Ovary (tissue), 3 donors: Measurements from ENCODE around the gene INTS6.

Experiments used
- CTCF ChIP-seq, 3 donors: fragments of 450-650 bp in 2 of 3; fragments of 200-600 bp in 1 of 3; IDR thresholded peaks; one replicate each; pipeline versions ENCODE4 v1.5.1 to v1.8.0; 2016 to 2022; ENCODE audit warnings: antibody characterized with exemption in 3 of 3, mild to moderate bottlenecking in 1 of 3
- EP300 ChIP-seq: sonication (generic); formaldehyde crosslinking; IDR thresholded peaks from one replicate; pipeline ENCODE4 v1.6.1; 2017; ENCODE audit warnings: antibody characterized with exemption
- POLR2A ChIP-seq: fragments of 450-650 bp; IDR thresholded peaks from one replicate; pipeline ENCODE4 v1.6.1; 2017; ENCODE audit warnings: antibody characterized with exemption, mild to moderate bottlenecking, moderate library complexity
- donor health status: DM: no; HTN: no; CAD: no.

- TF ChIP-seq CTCF (IDR thresholded peaks at IDR 0.05) (no peak), EP300 (no peak), POLR2A (peak; percentile 97)
Observed at GRCh38 chr13:51452361-51453206, at the start of gene INTS6.
